ENCODE measurements around the gene RAB4A.

- TF ChIP-seq, protein P1, sequence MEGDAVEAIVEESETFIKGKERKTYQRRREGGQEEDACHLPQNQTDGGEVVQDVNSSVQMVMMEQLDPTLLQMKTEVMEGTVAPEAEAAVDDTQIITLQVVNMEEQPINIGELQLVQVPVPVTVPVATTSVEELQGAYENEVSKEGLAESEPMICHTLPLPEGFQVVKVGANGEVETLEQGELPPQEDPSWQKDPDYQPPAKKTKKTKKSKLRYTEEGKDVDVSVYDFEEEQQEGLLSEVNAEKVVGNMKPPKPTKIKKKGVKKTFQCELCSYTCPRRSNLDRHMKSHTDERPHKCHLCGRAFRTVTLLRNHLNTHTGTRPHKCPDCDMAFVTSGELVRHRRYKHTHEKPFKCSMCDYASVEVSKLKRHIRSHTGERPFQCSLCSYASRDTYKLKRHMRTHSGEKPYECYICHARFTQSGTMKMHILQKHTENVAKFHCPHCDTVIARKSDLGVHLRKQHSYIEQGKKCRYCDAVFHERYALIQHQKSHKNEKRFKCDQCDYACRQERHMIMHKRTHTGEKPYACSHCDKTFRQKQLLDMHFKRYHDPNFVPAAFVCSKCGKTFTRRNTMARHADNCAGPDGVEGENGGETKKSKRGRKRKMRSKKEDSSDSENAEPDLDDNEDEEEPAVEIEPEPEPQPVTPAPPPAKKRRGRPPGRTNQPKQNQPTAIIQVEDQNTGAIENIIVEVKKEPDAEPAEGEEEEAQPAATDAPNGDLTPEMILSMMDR (IDR thresholded peaks at IDR 0.05; ENCODE audit: control extremely low read depth in 1 of 3, insufficient read depth in 1 of 3, low read depth in 1 of 3, low read length in 3 of 3), result no peak
- TF ChIP-seq POLR2AphosphoS5 (IDR thresholded peaks at IDR 0.05; ENCODE audit: low read depth, low read length), result no peak
Measured at GRCh38 chr1:229264068-229264467, 6.8 kb upstream of the RAB4A start.
